ENCODE results near the gene WDR86.

Gene WDR86

DNA sequence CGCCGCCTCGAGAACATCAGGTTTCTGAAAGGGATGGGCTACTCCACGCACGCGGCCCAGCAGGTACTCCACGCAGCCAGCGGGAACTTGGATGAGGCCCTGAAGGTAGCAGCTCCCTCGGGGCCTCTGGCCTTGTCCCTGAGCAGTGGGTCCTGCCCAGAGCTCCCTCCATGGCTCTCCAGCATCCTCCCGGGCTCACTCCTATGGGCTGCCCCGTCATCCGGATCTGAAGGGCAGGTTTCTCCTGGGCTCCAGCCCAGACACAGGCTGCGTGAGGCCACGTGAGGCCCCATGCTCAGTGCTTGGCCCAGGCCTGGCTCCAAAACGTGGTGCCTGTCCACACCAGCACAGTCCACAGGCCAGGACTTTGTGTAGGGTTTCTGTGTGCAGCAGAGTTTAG lies 35.7 kb downstream of the WDR86 start:
- peaks cover 35% of the 10 kb centered on the region for H3K36me3 Mint-ChIP-seq
- ATAC-seq (ENCODE audit: low read depth) (no peak), DNase-seq (ENCODE audit: low spot score in 2 of 2) (no peak)
- H3K4me1 Mint-ChIP-seq, result no peaks in the 10 kb centered on the region
- H3K9me3 Mint-ChIP-seq, result no peaks in the 10 kb centered on the region
- no peak overlapping the region for H3K4me3 Mint-ChIP-seq
- H3K27ac Mint-ChIP-seq, result peak overlapping the region; percentile 20
- no peaks in the 10 kb centered on the region for H3K27me3 Mint-ChIP-seq

DNA sequence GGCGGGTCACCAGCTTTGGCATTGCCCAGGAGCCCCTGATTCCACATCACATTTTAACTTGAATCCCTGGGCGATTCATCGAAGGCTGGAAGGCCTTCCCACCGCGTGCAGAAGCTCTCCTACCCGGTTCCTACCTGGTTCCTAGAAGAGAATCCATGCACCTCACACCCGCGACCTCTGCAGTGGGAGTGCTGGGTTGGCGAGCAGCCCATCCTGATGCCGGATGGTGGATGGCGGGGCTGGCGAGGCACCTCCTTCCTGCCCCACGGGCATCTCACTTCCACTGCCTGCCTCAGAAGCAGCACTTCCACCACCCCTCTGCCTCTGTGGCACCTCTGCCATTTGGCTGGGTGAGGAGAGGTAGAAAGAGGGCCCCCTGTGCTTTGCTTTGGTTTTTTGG lies 36.2 kb downstream of the WDR86 start:
- peaks cover 31% of the 10 kb centered on the region for H3K36me3 Mint-ChIP-seq
- DNase-seq (ENCODE audit: low spot score in 2 of 2) (no peak), ATAC-seq (ENCODE audit: low read depth) (no peak)

DNA sequence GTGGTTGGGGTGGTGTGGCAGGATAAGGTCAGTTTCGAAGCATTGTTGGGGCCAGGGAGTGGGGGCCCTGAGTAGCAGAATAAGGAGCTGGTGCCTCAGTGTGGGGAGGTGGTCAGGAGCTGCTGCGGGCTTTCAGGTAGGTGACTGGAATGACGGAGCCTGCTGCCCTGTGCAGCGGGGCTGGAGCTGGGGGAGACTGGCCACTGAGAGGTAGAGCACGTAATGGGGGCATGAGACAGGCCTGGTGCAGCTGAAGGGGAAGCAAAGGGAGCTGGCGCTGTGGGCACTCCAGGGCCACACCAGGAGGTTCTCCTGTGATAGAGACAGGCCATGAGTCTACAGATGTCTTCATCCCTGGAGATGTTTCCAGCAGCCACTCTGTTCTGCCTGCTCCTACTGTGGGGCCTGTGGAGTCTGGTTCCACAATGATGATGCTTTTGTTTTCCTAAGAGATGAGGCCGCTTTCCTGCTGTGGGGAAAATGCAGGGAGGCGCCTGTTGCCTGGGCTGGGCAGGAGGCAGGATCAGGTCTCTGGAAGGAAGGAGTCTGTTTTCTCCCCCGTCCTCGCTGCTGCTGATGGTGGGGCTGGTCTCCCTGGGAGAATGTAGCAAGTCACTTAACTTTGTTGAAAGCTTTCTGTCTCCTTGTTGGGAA lies 37.1 kb downstream of the WDR86 start:
- H3K36me3 Mint-ChIP-seq, result peaks cover 27% of the 10 kb centered on the region
- H3K27ac Mint-ChIP-seq, result peak overlapping the region; percentile 49

More for the DNA sequence above, 36.2 kb downstream of the WDR86 start:
- Mint-ChIP-seq H3K27me3 (no peaks in the 10 kb centered on the region), H3K4me1 (no peaks in the 10 kb centered on the region), H3K27ac (no peak overlapping the region), H3K9me3 (no peaks in the 10 kb centered on the region), H3K4me3 (no peak overlapping the region)

DNA sequence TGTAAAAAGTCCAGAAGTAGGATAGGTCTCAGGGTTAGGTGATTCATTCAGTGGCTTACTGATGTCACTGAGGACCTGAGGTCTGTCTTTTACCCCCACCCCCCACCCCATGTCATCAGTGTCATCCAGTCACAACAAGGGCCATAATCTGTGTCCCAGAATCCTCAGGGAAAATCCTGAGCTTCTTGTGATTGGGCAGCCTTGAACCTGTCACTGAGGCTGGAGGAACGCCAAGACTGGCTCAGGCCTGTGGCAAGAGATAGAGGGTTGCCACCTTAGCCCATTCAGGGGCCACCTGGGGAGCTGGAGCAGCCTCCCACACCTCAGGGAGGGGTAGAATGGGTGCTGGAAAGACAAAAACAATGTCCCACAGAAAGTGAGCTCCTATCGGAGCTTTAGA lies 38.6 kb downstream of the WDR86 start:
- ATAC-seq (ENCODE audit: low read depth), result no peak
- Mint-ChIP-seq H3K4me1 (peaks cover 3% of the 10 kb centered on the region), H3K9me3 (no peaks in the 10 kb centered on the region), H3K36me3 (peaks cover 25% of the 10 kb centered on the region), H3K4me3 (no peak overlapping the region), H3K27ac (no peak overlapping the region), H3K27me3 (no peaks in the 10 kb centered on the region)
- DNase-seq (ENCODE audit: low spot score in 2 of 2), result no peak

More for the DNA sequence above, 37.1 kb downstream of the WDR86 start:
- H3K4me3 Mint-ChIP-seq, result no peak overlapping the region
- no peak for ATAC-seq (ENCODE audit: low read depth)
- no peak for DNase-seq (ENCODE audit: low spot score in 2 of 2)
- H3K27me3 Mint-ChIP-seq, result no peaks in the 10 kb centered on the region
- H3K4me1 Mint-ChIP-seq, result peaks cover 3% of the 10 kb centered on the region
- no peaks in the 10 kb centered on the region for H3K9me3 Mint-ChIP-seq

DNA sequence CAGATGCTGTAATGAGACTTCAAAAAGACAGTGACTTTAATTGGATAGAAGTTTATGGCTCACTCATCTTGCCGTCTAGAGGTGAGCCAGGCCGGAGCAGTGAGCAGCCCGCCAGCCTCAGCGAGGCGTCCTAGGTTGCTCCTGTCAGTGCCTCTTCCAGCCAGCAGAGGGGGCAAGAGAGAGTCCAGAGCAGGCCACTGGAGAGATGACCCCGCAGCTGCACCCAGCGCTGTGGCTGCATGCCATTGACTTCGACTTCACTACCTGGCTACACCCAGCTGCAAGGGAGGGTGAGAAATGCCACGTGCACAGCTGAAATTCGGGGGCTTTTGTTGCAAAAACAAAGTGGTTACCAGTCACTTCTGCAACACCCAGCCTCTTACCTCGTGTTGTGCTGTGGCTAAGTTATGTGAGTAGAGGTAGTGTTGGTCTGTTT lies 41.7 kb downstream of the WDR86 start:
- ATAC-seq (ENCODE audit: low read depth) (peak; percentile 96), DNase-seq (ENCODE audit: low spot score in 2 of 2) (peak; percentile 74 to 84)
- Mint-ChIP-seq H3K9me3 (no peaks in the 10 kb centered on the region), H3K4me3 (no peak overlapping the region), H3K27me3 (no peaks in the 10 kb centered on the region), H3K36me3 (peaks cover 20% of the 10 kb centered on the region), H3K4me1 (peaks cover 3% of the 10 kb centered on the region), H3K27ac (no peak overlapping the region)

DNA sequence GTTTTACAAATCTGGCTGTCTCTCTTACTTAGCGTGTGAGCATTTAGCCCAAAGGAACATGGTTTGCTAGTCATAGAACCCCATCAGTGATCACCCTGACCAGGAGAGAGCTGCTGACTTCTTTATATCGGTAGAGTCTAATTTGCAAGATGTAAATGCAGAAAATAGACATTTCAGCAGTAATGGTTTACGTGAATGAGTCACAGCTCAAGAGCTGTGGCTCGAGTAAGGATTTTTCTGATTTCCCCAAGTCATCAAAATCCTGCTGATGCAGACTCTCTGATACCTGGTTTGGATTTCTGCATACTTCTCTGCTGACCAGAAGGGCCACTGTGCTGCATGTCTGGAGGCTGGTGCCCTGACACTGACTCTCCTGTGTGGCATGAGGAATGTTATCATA lies 42.6 kb downstream of the WDR86 start:
- peaks cover 25% of the 10 kb centered on the region for H3K36me3 Mint-ChIP-seq
- ATAC-seq (ENCODE audit: low read depth) (no peak), DNase-seq (ENCODE audit: low spot score in 2 of 2) (no peak)
- H3K4me3 Mint-ChIP-seq, result no peak overlapping the region
- H3K27me3 Mint-ChIP-seq, result no peaks in the 10 kb centered on the region
- H3K4me1 Mint-ChIP-seq, result peaks cover 3% of the 10 kb centered on the region
- H3K27ac Mint-ChIP-seq, result peak overlapping the region; percentile 46
- peaks cover 2% of the 10 kb centered on the region for H3K9me3 Mint-ChIP-seq

DNA sequence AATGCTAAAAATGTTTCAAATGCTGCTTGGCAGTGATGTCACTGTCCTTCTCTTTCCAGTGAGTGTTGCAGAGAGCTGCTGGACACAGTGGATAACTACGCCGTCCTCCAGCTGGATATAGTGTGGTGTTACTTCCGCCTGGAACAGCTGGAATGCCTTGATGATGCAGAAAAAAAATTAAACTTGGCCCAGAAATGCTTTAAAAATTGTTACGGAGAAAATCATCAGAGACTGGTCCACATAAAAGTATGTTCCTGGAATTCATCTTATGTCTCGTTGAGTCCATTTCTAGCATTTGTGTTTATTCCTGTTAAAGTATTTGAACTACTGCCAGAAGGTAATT lies 43.0 kb downstream of the WDR86 start:
- H3K27ac Mint-ChIP-seq, result peak overlapping the region; percentile 20

DNA sequence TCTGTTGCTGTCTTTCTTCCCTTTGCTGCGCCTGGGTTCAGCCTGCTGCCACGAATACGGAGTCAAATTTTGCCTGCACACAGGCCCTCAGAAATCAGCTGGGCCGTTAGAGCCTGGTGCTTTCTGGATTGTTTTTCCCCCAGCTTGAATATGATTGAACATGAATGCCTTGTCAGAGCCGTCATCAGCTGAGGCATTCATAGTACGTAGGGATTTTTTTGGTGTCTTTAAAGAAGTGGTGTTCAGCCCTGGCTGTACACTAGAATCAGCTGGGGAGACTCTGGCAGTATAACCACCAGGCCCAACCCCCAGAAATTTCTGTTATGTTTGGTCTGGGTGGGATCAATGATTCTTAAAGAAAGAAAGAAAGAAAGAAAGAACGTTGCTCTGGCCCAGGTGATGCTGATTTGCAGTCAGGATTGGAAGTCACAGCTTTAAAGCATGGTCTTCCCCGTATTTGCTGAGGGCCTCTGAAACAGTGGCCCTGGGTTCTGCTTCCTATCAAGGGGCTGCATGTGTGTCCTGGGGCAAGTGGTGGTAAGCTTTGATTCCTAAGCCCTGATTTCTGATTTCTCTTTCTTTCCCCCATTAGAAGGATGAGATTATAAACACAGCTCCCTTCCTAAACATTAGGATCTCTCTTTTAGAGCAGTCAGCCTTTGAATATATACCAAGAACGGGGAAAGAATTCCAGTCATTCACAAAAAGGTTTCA lies 43.5 kb downstream of the WDR86 start:
- ATAC-seq (ENCODE audit: low read depth), result no peak
- H3K4me3 Mint-ChIP-seq, result no peak overlapping the region
- H3K9me3 Mint-ChIP-seq, result peaks cover 2% of the 10 kb centered on the region
- H3K4me1 Mint-ChIP-seq, result peaks cover 3% of the 10 kb centered on the region
- H3K27me3 Mint-ChIP-seq, result no peaks in the 10 kb centered on the region
- H3K36me3 Mint-ChIP-seq, result peaks cover 26% of the 10 kb centered on the region
- no peak for DNase-seq (ENCODE audit: low spot score in 2 of 2)
- peak overlapping the region; percentile 20 for H3K27ac Mint-ChIP-seq

More for the DNA sequence above, 43.0 kb downstream of the WDR86 start:
- Mint-ChIP-seq H3K4me3 (no peak overlapping the region), H3K36me3 (peaks cover 26% of the 10 kb centered on the region), H3K27me3 (no peaks in the 10 kb centered on the region), H3K9me3 (peaks cover 2% of the 10 kb centered on the region), H3K4me1 (peaks cover 3% of the 10 kb centered on the region)
- ATAC-seq (ENCODE audit: low read depth), result no peak
- DNase-seq (ENCODE audit: low spot score in 2 of 2), result no peak

DNA sequence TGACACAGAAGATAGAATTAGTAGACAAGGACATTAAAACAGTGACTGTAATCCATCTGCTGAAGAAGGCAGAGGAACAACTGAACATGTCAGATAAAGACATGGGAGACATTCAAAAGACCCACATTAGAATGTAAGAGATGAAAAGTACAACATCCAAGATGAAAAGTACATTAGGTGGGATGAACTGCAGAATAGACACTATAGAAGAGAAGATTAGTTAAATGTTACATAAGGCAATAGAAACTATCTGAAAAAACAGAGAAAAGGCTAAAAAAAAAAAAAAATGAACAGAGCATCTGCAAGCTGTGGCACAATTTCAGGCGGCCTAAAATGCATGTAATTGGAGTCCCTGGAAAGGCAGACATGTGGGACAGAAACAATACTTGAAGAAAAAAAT lies 46.7 kb downstream of the WDR86 start:
- DNase-seq (ENCODE audit: low spot score in 2 of 2), result no peak
- ATAC-seq (ENCODE audit: low read depth), result no peak
- peaks cover 27% of the 10 kb centered on the region for H3K36me3 Mint-ChIP-seq
- H3K4me3 Mint-ChIP-seq, result no peak overlapping the region
- no peak overlapping the region for H3K27ac Mint-ChIP-seq
- H3K9me3 Mint-ChIP-seq, result peaks cover 2% of the 10 kb centered on the region
- H3K27me3 Mint-ChIP-seq, result no peaks in the 10 kb centered on the region
- H3K4me1 Mint-ChIP-seq, result peaks cover 2% of the 10 kb centered on the region

DNA sequence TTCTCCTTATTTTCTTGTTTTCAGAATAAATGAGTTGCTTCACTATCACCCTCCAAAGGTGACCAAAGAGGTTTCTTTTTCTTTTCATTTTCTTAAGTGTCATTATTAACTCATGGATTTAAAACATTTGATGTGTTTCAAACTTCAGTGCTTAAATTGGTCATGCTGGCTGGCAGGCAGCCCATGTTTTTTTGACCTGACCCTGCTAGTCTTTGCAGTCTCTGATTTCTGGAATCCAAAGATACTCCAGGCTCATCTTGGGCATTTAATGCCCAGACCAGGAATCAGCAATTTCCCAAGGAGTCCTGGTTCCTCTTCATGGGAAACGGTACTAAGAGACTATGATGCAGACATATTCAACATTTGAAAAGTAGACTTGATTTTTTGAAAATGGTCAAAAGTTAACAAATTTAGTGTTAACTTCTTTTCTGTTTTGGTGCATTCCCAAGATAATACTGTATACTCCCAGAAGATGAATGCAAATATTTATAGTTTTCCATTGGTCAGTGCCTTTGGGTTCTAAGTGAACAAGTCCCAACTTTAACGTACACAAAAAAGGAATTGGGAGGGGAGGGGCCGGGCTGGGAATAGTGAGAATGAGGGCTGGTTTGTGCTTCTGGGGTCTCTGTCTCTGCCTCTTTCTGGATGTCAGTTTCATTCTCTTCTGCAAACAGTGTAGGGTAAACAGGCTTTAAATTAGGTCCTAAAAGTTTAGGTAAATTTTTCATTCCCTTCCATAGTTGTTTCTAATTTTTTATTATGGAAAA lies 48.5 kb downstream of the WDR86 start:
- DNase-seq (ENCODE audit: low spot score in 2 of 2) (no peak), ATAC-seq (ENCODE audit: low read depth) (no peak)
- peaks cover 29% of the 10 kb centered on the region for H3K36me3 Mint-ChIP-seq
- H3K4me1 Mint-ChIP-seq, result no peaks in the 10 kb centered on the region
- peaks cover 2% of the 10 kb centered on the region for H3K9me3 Mint-ChIP-seq
- H3K27ac Mint-ChIP-seq, result no peak overlapping the region
- H3K27me3 Mint-ChIP-seq, result no peaks in the 10 kb centered on the region
- no peak overlapping the region for H3K4me3 Mint-ChIP-seq

DNA sequence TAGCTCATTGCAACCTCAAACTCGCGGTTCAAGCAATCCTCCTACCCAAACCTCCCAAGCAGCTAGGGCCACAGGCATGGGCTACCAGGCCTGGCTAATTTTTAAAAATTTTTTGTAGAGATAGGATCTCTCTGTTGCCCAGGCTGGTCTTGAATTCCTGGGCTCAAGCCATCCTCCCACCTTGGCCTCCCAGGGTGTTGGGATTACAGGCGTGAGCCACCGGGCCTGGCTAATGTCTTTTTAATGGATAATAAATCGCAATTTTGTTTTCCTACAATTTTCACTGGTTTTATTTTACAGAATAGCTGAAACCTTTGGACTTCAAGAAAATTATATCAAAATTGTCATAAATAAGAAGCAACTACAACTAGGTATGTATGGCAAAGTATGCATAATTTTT lies 57.3 kb downstream of the WDR86 start:
- Mint-ChIP-seq H3K4me3 (no peak overlapping the region), H3K4me1 (peaks cover 22% of the 10 kb centered on the region), H3K9me3 (no peaks in the 10 kb centered on the region), H3K36me3 (peaks cover 23% of the 10 kb centered on the region), H3K27me3 (no peaks in the 10 kb centered on the region), H3K27ac (peak overlapping the region; percentile 97)
- DNase-seq (ENCODE audit: low spot score in 2 of 2) (no peak), ATAC-seq (ENCODE audit: low read depth) (no peak)

DNA sequence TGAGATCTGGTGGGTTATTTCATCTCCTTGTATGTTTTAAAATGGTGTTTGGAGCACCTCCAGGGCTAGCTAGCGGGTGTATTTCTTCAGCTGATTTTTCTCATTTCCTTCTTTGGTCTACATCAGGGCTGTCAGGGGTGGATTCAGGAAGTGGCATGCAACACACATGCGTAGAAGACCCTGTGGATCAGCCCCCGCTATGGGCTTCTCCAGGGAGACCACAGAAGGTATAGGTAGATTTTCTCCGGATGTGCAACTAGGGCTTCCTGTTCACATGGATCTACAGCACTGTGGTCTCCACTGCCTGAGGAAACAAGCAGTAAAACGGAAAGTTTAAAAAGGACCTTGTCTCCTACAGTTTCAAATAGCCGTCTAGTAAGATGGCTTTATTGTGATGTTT lies 57.9 kb downstream of the WDR86 start:
- DNase-seq (ENCODE audit: low spot score in 2 of 2), result peak in 1 of 2 donors; percentile 34
- Mint-ChIP-seq H3K27ac (peak overlapping the region; percentile 97), H3K27me3 (no peaks in the 10 kb centered on the region), H3K4me1 (peaks cover 22% of the 10 kb centered on the region), H3K4me3 (peak overlapping the region; percentile 41), H3K36me3 (peaks cover 19% of the 10 kb centered on the region), H3K9me3 (no peaks in the 10 kb centered on the region)
- peak; percentile 47 for ATAC-seq (ENCODE audit: low read depth)

DNA sequence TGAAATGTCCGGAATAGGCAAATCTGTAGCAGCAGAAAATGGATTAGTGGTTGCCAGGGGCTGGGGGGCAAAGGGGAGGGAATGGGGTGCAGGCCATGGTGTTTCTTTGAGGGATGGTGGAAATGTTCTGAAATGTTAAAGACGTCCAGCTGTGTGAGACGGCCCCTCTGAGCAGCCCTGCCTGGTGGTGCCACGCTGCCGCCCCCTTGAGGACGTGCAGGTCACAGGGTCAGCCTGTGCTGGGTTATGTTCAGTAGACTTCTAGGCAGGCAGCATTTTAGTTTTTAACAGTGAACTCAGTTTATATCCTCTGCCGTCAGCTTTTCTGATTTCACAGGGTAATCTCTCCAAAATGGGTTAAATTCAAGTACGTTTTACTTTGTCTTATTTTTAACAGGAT lies 58.8 kb downstream of the WDR86 start:
- no peak for ATAC-seq (ENCODE audit: low read depth)
- Mint-ChIP-seq H3K27ac (peak overlapping the region; percentile 97), H3K4me3 (peak overlapping the region; percentile 5), H3K36me3 (peaks cover 18% of the 10 kb centered on the region), H3K27me3 (no peaks in the 10 kb centered on the region), H3K4me1 (peaks cover 22% of the 10 kb centered on the region), H3K9me3 (no peaks in the 10 kb centered on the region)
- DNase-seq (ENCODE audit: low spot score in 2 of 2), result peak in 1 of 2 donors; percentile 14

DNA sequence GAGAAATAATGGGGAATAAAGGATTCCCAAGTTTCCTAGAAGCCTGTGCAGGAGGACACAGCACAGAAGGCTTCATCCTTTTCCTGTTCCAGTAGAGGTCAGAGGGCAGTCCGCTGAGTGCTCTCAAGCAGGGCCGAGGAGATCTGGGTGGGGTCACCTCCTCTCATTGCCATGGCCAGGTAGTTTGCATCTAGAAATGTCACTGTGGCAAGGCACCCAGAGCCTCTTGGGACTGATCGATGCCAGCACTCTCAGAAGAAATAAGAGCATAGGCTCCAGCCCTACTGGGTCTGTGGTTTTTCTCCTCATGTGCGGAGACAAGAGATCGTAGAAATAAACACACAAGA lies 60.4 kb downstream of the WDR86 start:
- no peaks in the 10 kb centered on the region for H3K9me3 Mint-ChIP-seq
- no peaks in the 10 kb centered on the region for H3K27me3 Mint-ChIP-seq
- H3K4me1 Mint-ChIP-seq, result peaks cover 24% of the 10 kb centered on the region
- H3K27ac Mint-ChIP-seq, result peak overlapping the region; percentile 97
- peaks cover 14% of the 10 kb centered on the region for H3K36me3 Mint-ChIP-seq
- peak; percentile 58 for ATAC-seq (ENCODE audit: low read depth)
- DNase-seq (ENCODE audit: low spot score in 2 of 2), result no peak
- peak overlapping the region; percentile 85 for H3K4me3 Mint-ChIP-seq
